ENCODE data around the gene FOSL2.

FOSL2 gene

DNA sequence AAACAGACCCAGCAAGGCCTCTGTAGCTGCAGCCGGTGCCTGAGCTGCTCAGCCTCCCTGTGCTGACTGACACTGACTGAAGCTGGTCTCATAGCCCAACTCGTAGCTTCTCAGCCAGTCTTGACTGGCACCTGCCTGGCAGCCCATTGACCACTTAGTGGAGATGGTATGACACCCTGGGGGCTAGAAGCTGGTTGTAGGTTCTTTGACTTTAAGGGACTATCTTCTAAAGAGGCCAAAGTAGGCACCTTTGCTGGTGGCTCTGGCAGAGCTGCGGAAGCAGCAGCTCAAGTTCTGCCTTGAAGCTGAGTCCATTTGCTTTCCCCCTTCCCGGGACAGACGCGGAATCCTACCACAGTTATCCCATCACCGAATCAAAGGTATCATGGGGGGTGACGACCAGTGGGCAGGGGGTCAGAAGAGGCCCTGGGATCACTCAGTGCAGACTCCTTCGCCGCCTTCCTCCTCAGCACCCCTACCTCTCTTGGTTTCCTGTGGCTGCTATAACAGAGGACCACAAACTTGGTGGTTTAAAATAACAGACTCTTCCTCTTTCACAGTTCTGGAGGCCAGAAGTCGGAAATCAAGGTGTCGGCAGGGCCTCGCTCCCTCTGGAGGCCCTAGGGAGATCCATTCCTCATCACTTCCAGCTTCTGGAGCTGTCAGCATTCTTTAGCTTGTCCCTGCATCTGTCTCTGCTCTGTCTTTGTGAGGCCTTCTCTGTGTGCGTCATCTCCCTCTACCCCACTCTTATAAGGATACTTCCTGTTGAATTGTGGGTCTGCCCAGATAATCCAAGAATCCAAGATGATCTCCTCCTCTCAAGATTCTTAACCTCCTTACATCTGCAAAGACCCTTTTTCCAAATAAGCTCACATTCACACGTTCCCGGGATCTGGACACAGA, 13.7 kb upstream of the FOSL2 start:
- Histone ChIP-seq H3K4me3 (ENCODE audit: low read depth, low read length, poor library complexity, severe bottlenecking) (no peak overlapping the region), H3K36me3 (ENCODE audit: insufficient read depth, low read length) (no peaks in the 10 kb centered on the region), H3K9ac (ENCODE audit: low read length) (no peak overlapping the region), H3F3A (ENCODE audit: insufficient read depth, low read length) (no peaks in the 10 kb centered on the region), H4K20me1 (ENCODE audit: insufficient read depth, low read length) (no peaks in the 10 kb centered on the region), H3K4me1 (ENCODE audit: insufficient read depth, low read length, severe bottlenecking) (no peaks in the 10 kb centered on the region), H2AFZ (ENCODE audit: low read length) (no peak overlapping the region), H3K27ac (ENCODE audit: low read depth, low read length, poor library complexity, severe bottlenecking) (no peak overlapping the region), H3K79me2 (ENCODE audit: insufficient read depth, low read length) (no peaks in the 10 kb centered on the region), H3K27me3 (ENCODE audit: insufficient read depth, low read length) (no peaks in the 10 kb centered on the region), H3K9me3 (ENCODE audit: low read length) (no peaks in the 10 kb centered on the region), H3K9me2 (ENCODE audit: low read depth, low read length) (no peaks in the 10 kb centered on the region), H3K4me2 (ENCODE audit: low read length) (no peak overlapping the region)
- TF ChIP-seq CTCF (IDR thresholded peaks at IDR 0.05; ENCODE audit: low read length), result no peak
- no peak for TF ChIP-seq EZH2 (IDR thresholded peaks at IDR 0.05; ENCODE audit: borderline replicate concordance, low read length)

DNA sequence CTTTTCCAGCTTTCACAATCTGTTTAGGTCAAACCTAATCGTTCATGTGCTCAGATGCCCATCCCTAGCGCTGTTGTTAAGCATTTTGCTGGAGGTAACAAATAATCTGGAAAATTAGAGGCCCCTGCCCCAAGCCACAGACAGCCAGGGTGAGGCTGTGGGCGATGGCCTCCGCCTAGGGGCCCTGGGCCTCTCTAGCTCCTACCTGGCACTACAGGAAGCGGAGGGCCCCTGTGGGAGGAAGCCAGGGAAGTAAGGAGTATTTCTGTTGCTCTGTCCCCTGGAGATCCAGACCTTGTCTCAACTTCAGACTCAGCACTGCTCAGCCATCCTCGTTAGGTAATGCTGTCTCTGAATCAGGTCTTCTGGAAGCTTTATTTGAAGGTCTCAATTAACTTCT, 12.4 kb upstream of the FOSL2 start:
- H3K27ac ChIP-seq (ENCODE audit: low read depth, low read length, poor library complexity, severe bottlenecking), result no peak overlapping the region
- no peaks in the 10 kb centered on the region for H3K36me3 ChIP-seq (ENCODE audit: insufficient read depth, low read length)
- no peaks in the 10 kb centered on the region for H3K9me2 ChIP-seq (ENCODE audit: low read depth, low read length)
- no peaks in the 10 kb centered on the region for H3K27me3 ChIP-seq (ENCODE audit: insufficient read depth, low read length)
- no peaks in the 10 kb centered on the region for H3K79me2 ChIP-seq (ENCODE audit: insufficient read depth, low read length)
- no peaks in the 10 kb centered on the region for H4K20me1 ChIP-seq (ENCODE audit: insufficient read depth, low read length)
- no peak overlapping the region for H3K4me3 ChIP-seq (ENCODE audit: low read depth, low read length, poor library complexity, severe bottlenecking)
- H3F3A ChIP-seq (ENCODE audit: insufficient read depth, low read length), result no peaks in the 10 kb centered on the region
- H3K4me2 ChIP-seq (ENCODE audit: low read length), result no peak overlapping the region
- TF ChIP-seq EZH2 (IDR thresholded peaks at IDR 0.05; ENCODE audit: borderline replicate concordance, low read length) (no peak), CTCF (IDR thresholded peaks at IDR 0.05; ENCODE audit: low read length) (no peak)
- H2AFZ ChIP-seq (ENCODE audit: low read length), result no peak overlapping the region
- no peak overlapping the region for H3K9ac ChIP-seq (ENCODE audit: low read length)
- no peaks in the 10 kb centered on the region for H3K4me1 ChIP-seq (ENCODE audit: insufficient read depth, low read length, severe bottlenecking)
- no peaks in the 10 kb centered on the region for H3K9me3 ChIP-seq (ENCODE audit: low read length)

DNA sequence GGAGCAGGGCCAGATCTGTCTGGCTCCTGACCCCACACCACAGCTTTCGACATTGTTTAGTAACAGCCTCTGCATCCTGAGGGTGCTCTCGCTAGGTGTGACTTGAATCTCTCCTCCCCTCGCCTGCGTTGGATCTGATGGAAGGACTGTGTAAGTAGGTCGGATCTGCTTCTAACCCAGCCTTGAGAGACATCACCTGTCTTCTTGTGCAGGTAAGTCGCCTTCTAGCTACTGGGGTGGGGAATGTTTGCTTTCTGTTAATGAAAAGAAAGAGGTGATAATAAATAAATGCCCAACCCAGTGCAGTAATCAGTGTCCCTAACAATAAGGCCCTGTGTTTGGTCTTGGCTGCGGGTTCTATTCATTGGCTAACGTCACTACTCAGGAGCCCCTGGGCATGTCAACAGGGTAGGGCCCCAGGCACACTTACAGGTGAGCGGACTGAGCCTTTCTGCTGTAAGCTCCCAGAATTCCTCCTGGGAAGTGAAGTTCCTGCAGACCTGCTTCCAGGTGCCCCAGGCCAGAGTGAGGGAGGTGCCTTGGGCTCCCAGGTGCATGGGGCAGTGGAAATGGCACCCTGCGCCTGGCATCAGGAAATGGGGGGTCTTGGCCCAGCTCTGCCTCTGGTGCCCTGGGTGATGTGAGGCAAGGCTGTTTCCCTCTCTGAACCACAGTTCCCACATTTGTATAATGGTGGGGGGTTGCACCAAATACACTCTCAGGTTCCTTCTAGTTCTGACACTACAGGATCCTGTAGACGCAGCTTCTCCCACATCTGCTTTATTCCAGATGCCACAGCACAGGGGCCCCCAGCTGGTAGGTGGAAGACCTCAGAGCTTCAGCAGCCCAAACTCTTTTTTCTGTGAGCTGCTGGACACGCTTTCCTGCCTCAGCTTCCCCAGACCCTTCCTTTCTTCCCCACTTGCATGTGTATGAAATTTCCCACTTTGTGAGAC, 11.2 kb upstream of the FOSL2 start:
- no peak overlapping the region for H3K4me2 ChIP-seq (ENCODE audit: low read length)
- 0 out of 2 replicates have a peak, but pooled peaks cover 4% of the 10 kb centered on the region for H3K27me3 ChIP-seq (ENCODE audit: insufficient read depth, low read length)
- H3K4me3 ChIP-seq (ENCODE audit: low read depth, low read length, poor library complexity, severe bottlenecking), result no peak overlapping the region
- no peak overlapping the region for H3K9ac ChIP-seq (ENCODE audit: low read length)
- H3K27ac ChIP-seq (ENCODE audit: low read depth, low read length, poor library complexity, severe bottlenecking), result no peak overlapping the region
- no peaks in the 10 kb centered on the region for H3K9me2 ChIP-seq (ENCODE audit: low read depth, low read length)
- TF ChIP-seq EZH2 (IDR thresholded peaks at IDR 0.05; ENCODE audit: borderline replicate concordance, low read length) (no peak), CTCF (IDR thresholded peaks at IDR 0.05; ENCODE audit: low read length) (no peak)
- H3K36me3 ChIP-seq (ENCODE audit: insufficient read depth, low read length), result no peaks in the 10 kb centered on the region
- no peaks in the 10 kb centered on the region for H3F3A ChIP-seq (ENCODE audit: insufficient read depth, low read length)
- no peaks in the 10 kb centered on the region for H3K79me2 ChIP-seq (ENCODE audit: insufficient read depth, low read length)
- no peak overlapping the region for H2AFZ ChIP-seq (ENCODE audit: low read length)
- H4K20me1 ChIP-seq (ENCODE audit: insufficient read depth, low read length), result no peaks in the 10 kb centered on the region
- H3K9me3 ChIP-seq (ENCODE audit: low read length), result no peaks in the 10 kb centered on the region
- H3K4me1 ChIP-seq (ENCODE audit: insufficient read depth, low read length, severe bottlenecking), result no peaks in the 10 kb centered on the region
